IMR-90 (cell line): ENCODE data around the gene ZNF497. TPM values are rescaled to one million over a fixed set of nuclear protein-coding genes. Genes with fewer than 3 reads are reported as not detected.

Source experiments
- ATAC-seq: fragments of 200-7000 bp; cut with Tn5 transposase; 2 replicates; pipeline ENCODE4 v1.9.1; 2020; ENCODE audit warnings: low read depth, mild to moderate bottlenecking, moderate library complexity
- BruUV-seq: library from RNA; stranded (reverse); fragments of 400-500 nt; replicated peaks from 2 replicates; lab custom pipeline; 2021; lab: Mats Ljungman, UMichigan
- CTCF ChIA-PET: fragments of 300-600 bp; formaldehyde crosslinking; extraction: SDS; loops from one replicate; lab custom pipeline; 2021; ENCODE audit warnings: antibody characterized with exemption; lab: Yijun Ruan, JAX
- POLR2A ChIA-PET: fragments of 300-600 bp; sonication (Branson Sonifier 250); formaldehyde crosslinking; loops from one replicate; lab custom pipeline; 2022; ENCODE audit warnings: antibody characterized with exemption; ENCODE audit not compliant: unreplicated experiment; lab: Charles Lee
- DNase-seq: peaks from one replicate; pipeline ENCODE4 v3.0.0; 2013
- H2AFZ ChIP-seq: replicated peaks from 2 replicates; pipeline ENCODE3; 2013; ENCODE audit warnings: low read length, mild to moderate bottlenecking; ENCODE audit not compliant: poor library complexity
- H2AK5ac ChIP-seq: 2 replicates; pipeline ENCODE4 v1.6.1; 2013; ENCODE audit warnings: low read depth, low read length, inconsistent platforms
- H2AK9ac ChIP-seq: replicated peaks from 2 replicates; pipeline ENCODE3; 2013; ENCODE audit warnings: mild to moderate bottlenecking, low read depth, low read length, moderate library complexity; ENCODE audit not compliant: poor library complexity
- H2BK120ac ChIP-seq: 2 replicates; pipeline ENCODE4 v1.6.1; 2013; ENCODE audit warnings: low read depth, low read length, inconsistent platforms
- H2BK15ac ChIP-seq: 3 replicates; pipeline ENCODE4 v1.6.1; 2013; ENCODE audit warnings: low read depth, low read length, inconsistent platforms
- H2BK20ac ChIP-seq: 2 replicates; pipeline ENCODE4 v1.6.1; 2013; ENCODE audit warnings: low read depth, mild to moderate bottlenecking, inconsistent platforms, low read length, moderate library complexity
- H2BK5ac ChIP-seq: 2 replicates; pipeline ENCODE4 v1.6.1; 2013; ENCODE audit warnings: mild to moderate bottlenecking, low read depth, low read length, inconsistent platforms; ENCODE audit not compliant: poor library complexity, severe bottlenecking
- H3K14ac ChIP-seq: replicated peaks from 2 replicates; pipeline ENCODE4 v1.6.1; 2013; ENCODE audit warnings: low read depth, low read length, inconsistent platforms
- H3K18ac ChIP-seq: 2 replicates; pipeline ENCODE4 v1.6.1; 2013; ENCODE audit warnings: low read depth, low read length, control low read depth
- H3K23ac ChIP-seq: 2 replicates; pipeline ENCODE4 v1.6.1; 2013; ENCODE audit warnings: low read depth, low read length, inconsistent platforms
- H3K27ac ChIP-seq: 2 replicates; pipeline ENCODE4 v1.5.1; 2013; ENCODE audit warnings: mild to moderate bottlenecking, control low read depth, low read length; ENCODE audit not compliant: insufficient read depth
- H3K27me3 ChIP-seq: 2 replicates; pipeline ENCODE4 v1.6.1; 2013; ENCODE audit warnings: low read length; ENCODE audit not compliant: control insufficient read depth, insufficient read depth
- H3K36me3 ChIP-seq: 2 replicates; pipeline ENCODE4 v1.6.1; 2013; ENCODE audit warnings: low read length, mixed read lengths; ENCODE audit not compliant: control insufficient read depth, insufficient read depth
- H3K4ac ChIP-seq: 2 replicates; pipeline ENCODE4 v1.6.1; 2013; ENCODE audit warnings: low read depth, low read length, inconsistent platforms
- H3K4me1 ChIP-seq: 2 replicates; pipeline ENCODE4 v1.6.1; 2013; ENCODE audit warnings: low read length, mixed read lengths; ENCODE audit not compliant: control insufficient read depth, insufficient read depth
- H3K4me2 ChIP-seq: 2 replicates; pipeline ENCODE4 v1.6.1; 2013; ENCODE audit warnings: low read depth, mild to moderate bottlenecking, control low read depth, low read length, moderate library complexity
- H3K4me3 ChIP-seq: 2 replicates; pipeline ENCODE4 v1.5.1; 2013; ENCODE audit warnings: low read depth, mild to moderate bottlenecking, control low read depth, low read length, moderate library complexity; ENCODE audit not compliant: insufficient read depth
- H3K56ac ChIP-seq: 2 replicates; pipeline ENCODE4 v1.6.1; 2013; ENCODE audit warnings: low read length, inconsistent platforms; ENCODE audit not compliant: insufficient read depth; ENCODE audit errors: extremely low read depth
- H3K79me1 ChIP-seq, 2 experiments: 2 replicates each; pipeline ENCODE4 v1.6.1; 2013; ENCODE audit warnings: low read length in 2 of 2, inconsistent platforms in 1 of 2, low read depth in 1 of 2
- H3K9ac ChIP-seq: 2 replicates; pipeline ENCODE4 v1.6.1; 2013; ENCODE audit warnings: low read depth, low read length, control low read depth
- H3K9me1 ChIP-seq: 2 replicates; pipeline ENCODE4 v1.6.1; 2013; ENCODE audit warnings: low read length, inconsistent platforms; ENCODE audit not compliant: insufficient read depth
- H3K9me3 ChIP-seq: 2 replicates; pipeline ENCODE4 v1.6.1; 2013; ENCODE audit warnings: low read length; ENCODE audit not compliant: control insufficient read depth, insufficient read depth
- H4K20me1 ChIP-seq: 2 replicates; pipeline ENCODE4 v1.6.1; 2013; ENCODE audit warnings: low read length, inconsistent platforms; ENCODE audit not compliant: insufficient read depth
- H4K5ac ChIP-seq: 2 replicates; pipeline ENCODE4 v1.6.1; 2013; ENCODE audit warnings: mild to moderate bottlenecking, low read depth, low read length, control low read depth
- H4K8ac ChIP-seq, 2 experiments: 2 replicates each; pipeline ENCODE4 v1.6.1; 2013; ENCODE audit warnings: low read depth in 2 of 2, low read length in 2 of 2, control low read depth in 1 of 2, inconsistent platforms in 1 of 2
- H4K91ac ChIP-seq: 2 replicates; pipeline ENCODE4 v1.6.1; 2013; ENCODE audit warnings: low read depth, low read length, inconsistent platforms; ENCODE audit not compliant: insufficient read depth
- MAZ ChIP-seq: IDR thresholded peaks from 2 replicates; pipeline ENCODE4 v1.6.1; 2012; ENCODE audit warnings: low read depth, mild to moderate bottlenecking, low read length, improper control_type of control experiment, moderate library complexity, borderline replicate concordance
- MXI1 ChIP-seq: IDR thresholded peaks from 2 replicates; pipeline ENCODE4 v1.6.1; 2012; ENCODE audit warnings: low read depth, mild to moderate bottlenecking, low read length, moderate library complexity, borderline replicate concordance
- RAD21 ChIP-seq: IDR thresholded peaks from 2 replicates; pipeline ENCODE4 v1.6.1; 2012; ENCODE audit warnings: low read length, improper control_type of control experiment
- RFX5 ChIP-seq: IDR thresholded peaks from 2 replicates; pipeline ENCODE4 v1.8.0; 2012; ENCODE audit warnings: low read depth, mild to moderate bottlenecking, low read length, moderate library complexity
- WGBS, 2 experiments: methylation state at CpG; one replicate each; pipeline versions ENCODE4 v1.1.5 to v1.1.7; 2013; ENCODE audit warnings: missing lambda C conversion rate in 2 of 2; ENCODE audit not compliant: insufficient read length in 1 of 2; ENCODE audit errors: extremely low coverage in 2 of 2; 5-methylcytosine and 5-hydroxymethylcytosine counted together
- dilution Hi-C: fragments of 300-500 bp; cut with HindIII; formaldehyde crosslinking; loops from one replicate; pipeline ENCODE4 v1.14.3; 2018; ENCODE audit warnings: low sequenced_read_pairs; ENCODE audit not compliant: unreplicated experiment
- in situ Hi-C: fragments of 300-500 bp; cut with MboI; formaldehyde crosslinking; loops from 3 replicates; pipeline ENCODE4 v1.14.3; 2019; ENCODE audit warnings: low sequenced_read_pairs, inconsistent platforms, mixed read lengths
- intact Hi-C: fragments of 100-400 bp; cut with micrococcal nuclease; formaldehyde crosslinking; loops from 2 replicates; pipeline ENCODE4 v1.10.0; 2022
- polyA plus RNA-seq, 3 experiments: library from polyadenylated mRNA; depleted of rRNA; stranded (reverse); fragments of >200 nt; gene quantifications; 2 replicates each; pipeline ENCODE4 v1.2.3, GENCODE V29; 2012; ENCODE audit warnings: low replicate concordance in 1 of 3
- total RNA-seq: library from RNA; depleted of rRNA; stranded (reverse); fragments of >200 nt; gene quantifications from 2 replicates; pipeline ENCODE4 v1.2.3, GENCODE V29; 2012
- TF ChIP-seq, protein P1 (sequence below): fragments of 150-350 bp; IDR thresholded peaks from 2 replicates; pipeline ENCODE4 v1.6.1; 2017; ENCODE audit warnings: mild to moderate bottlenecking, antibody characterized with exemption, low read length, low read depth

Gene ZNF497
- total and polyA plus RNA-seq, 2 of the 4 experiments (the other 2 are of a cell fraction): 0.18 to 0.24 TPM

DNA sequence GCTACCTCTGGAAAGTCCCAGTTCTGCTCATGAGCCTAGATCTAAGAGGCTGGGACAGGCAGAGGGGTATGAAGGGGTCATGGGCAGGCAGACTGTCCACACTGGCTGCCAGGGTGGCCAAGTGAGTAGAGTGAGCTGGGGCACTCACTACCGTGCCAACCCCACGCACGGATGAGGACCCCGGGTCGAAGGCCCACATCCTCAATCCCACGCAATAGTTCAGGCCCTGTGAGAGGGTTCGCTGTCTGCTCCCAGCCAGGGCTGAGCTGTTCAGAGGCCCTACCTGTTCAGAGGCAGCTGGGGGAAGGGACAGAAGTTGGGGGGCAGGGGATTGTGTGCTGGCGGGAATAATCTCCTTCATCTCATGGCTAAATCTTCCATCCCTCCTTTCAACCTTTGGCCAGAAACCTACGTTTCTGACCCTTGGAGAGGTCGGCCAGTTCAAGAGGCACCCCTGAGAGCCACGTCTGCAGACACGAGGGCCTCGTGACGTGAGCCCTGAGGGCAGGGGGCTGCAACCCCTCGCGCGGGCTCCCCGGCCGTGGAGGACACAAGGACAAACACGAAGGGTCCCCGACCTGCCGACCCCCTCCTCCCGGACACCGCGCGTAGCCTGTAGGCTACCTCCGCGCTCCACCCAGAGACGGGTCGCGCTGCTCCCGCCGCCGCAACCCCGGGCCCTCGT is 23.5 kb upstream of the ZNF497 start:
- POLR2A ChIA-PET: no interaction called here
- CTCF ChIA-PET: no interaction called here
- H4K91ac ChIP-seq: peak overlapping the region; percentile 92
- DNase-seq (no peak), ATAC-seq (peak; percentile 8; the same call in 1 of the 2 replicates)
- peak overlapping the region; percentile 97 for H3K23ac ChIP-seq
- no peak overlapping the region for H2BK20ac ChIP-seq
- H3K27ac ChIP-seq: peak overlapping the region; percentile 86
- peak overlapping the region; percentile 55 for H3K4me3 ChIP-seq
- peak overlapping the region; percentile 87 for H3K9ac ChIP-seq
- H3K79me1 ChIP-seq: peaks cover 17 to 54% of the 10 kb centered on the region in 2 experiments; a peak in 3 of 4 replicates
- no peaks in the 10 kb centered on the region for H3K27me3 ChIP-seq
- in situ Hi-C loops: no loop called here
- H3K4me2 ChIP-seq: peak overlapping the region; percentile 73
- peaks cover 21% of the 10 kb centered on the region for H3K9me1 ChIP-seq
- TF ChIP-seq RAD21 (no peak), MAZ (0 out of 2 replicates have a peak, but pooled peaks have one; percentile 1), RFX5 (no peak), MXI1 (no peak)
- TF ChIP-seq, protein P1, sequence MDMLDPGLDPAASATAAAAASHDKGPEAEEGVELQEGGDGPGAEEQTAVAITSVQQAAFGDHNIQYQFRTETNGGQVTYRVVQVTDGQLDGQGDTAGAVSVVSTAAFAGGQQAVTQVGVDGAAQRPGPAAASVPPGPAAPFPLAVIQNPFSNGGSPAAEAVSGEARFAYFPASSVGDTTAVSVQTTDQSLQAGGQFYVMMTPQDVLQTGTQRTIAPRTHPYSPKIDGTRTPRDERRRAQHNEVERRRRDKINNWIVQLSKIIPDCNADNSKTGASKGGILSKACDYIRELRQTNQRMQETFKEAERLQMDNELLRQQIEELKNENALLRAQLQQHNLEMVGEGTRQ: no peak
- H2BK120ac ChIP-seq: peak overlapping the region; percentile 52
- H4K20me1 ChIP-seq: peaks cover 30% of the 10 kb centered on the region
- H3K9me3 ChIP-seq: no peaks in the 10 kb centered on the region
- peaks cover 12% of the 10 kb centered on the region for H3K4me1 ChIP-seq
- H2AK5ac ChIP-seq: peak overlapping the region; percentile 93
- WGBS, 2 experiments: 20% methylated on average over 5 of the region's 36 CpGs; no CpG with 5 or more reads in 1 of the 2 experiments
- peak overlapping the region; percentile 93 to 96 for H4K8ac ChIP-seq
- peak overlapping the region; percentile 96 for H2AFZ ChIP-seq
- BruUV-seq: no TSS peak
- H2BK5ac ChIP-seq: peak overlapping the region; percentile 87
- dilution Hi-C loops: no loop called here
- H3K56ac ChIP-seq: peak overlapping the region; percentile 70
- H2BK15ac ChIP-seq: no peak overlapping the region
- H4K5ac ChIP-seq: peak overlapping the region; percentile 70
- H2AK9ac ChIP-seq: peak overlapping the region; percentile 100
- intact Hi-C loops: no loop called here
- H3K18ac ChIP-seq: peak overlapping the region; percentile 38; the same call in 1 of the 2 replicates
- peaks cover 5% of the 10 kb centered on the region for H3K36me3 ChIP-seq
- H3K14ac ChIP-seq: peak overlapping the region; percentile 92
- H3K4ac ChIP-seq: peak overlapping the region; percentile 90
